Activated T-cell treated with anti-CD3 and anti-CD28 coated beads, Interleukin-2, amount 50 U/mL, for 1 hour (primary cell): ENCODE results near the gene PMP22.
"Not testable (repeated sequence)": the region's sequence is repeated elsewhere in the genome, so short reads cannot be mapped to it uniquely, and the experiment has no call there.

Experiments used
- DNase-seq: peaks from one replicate; pipeline ENCODE4 v3.0.0-alpha.2; 2020

PMP22 gene

GRCh38 chr17:15250135-15250860 lies 14.8 kb downstream of the PMP22 start:
- no peak for DNase-seq

- DNase-seq, result no peak
Measured at GRCh38 chr17:15249487-15249886, 15.6 kb downstream of the PMP22 start.

- DNase-seq, result no peak
Measured at GRCh38 chr17:15247891-15248529, 17.1 kb downstream of the PMP22 start.

- DNase-seq, result no peak
Measured at GRCh38 chr17:15245054-15245453, 20.1 kb downstream of the PMP22 start.

GRCh38 chr17:15240644-15241043 lies 24.5 kb downstream of the PMP22 start:
- DNase-seq, result no peak

GRCh38 chr17:15239491-15239890 lies 25.6 kb downstream of the PMP22 start:
- no peak for DNase-seq

- no peak for DNase-seq
Measured at GRCh38 chr17:15238676-15239422, 26.3 kb downstream of the PMP22 start.

GRCh38 chr17:15238057-15238456 lies 27.1 kb downstream of the PMP22 start:
- no peak for DNase-seq

- no peak for DNase-seq
Measured at GRCh38 chr17:15237106-15237425, 28.1 kb downstream of the PMP22 start.

- DNase-seq, result no peak
Measured at GRCh38 chr17:15236281-15237105, 28.6 kb downstream of the PMP22 start.

- no peak for DNase-seq
Measured at GRCh38 chr17:15233971-15234370, 31.2 kb downstream of the PMP22 start.

- DNase-seq, result no peak
Measured at GRCh38 chr17:15233022-15233805, 31.9 kb downstream of the PMP22 start.

GRCh38 chr17:15232517-15232915 lies 32.6 kb downstream of the PMP22 start:
- no peak for DNase-seq

GRCh38 chr17:15231851-15232516 lies 33.1 kb downstream of the PMP22 start:
- DNase-seq, result no peak

GRCh38 chr17:15230866-15231265 lies 34.3 kb downstream of the PMP22 start:
- no peak for DNase-seq

- not testable (repeated sequence) for DNase-seq
Measured at GRCh38 chr17:15221827-15222226, 43.3 kb downstream of the PMP22 start.

GRCh38 chr17:15220785-15221184 lies 44.3 kb downstream of the PMP22 start:
- DNase-seq, result no peak

- no peak for DNase-seq
Measured at GRCh38 chr17:15216481-15216880, 48.6 kb downstream of the PMP22 start.

GRCh38 chr17:15213381-15214087 lies 51.6 kb downstream of the PMP22 start:
- no peak for DNase-seq

GRCh38 chr17:15210247-15210646 lies 54.9 kb downstream of the PMP22 start:
- DNase-seq, result no peak

GRCh38 chr17:15203062-15203461 lies 62.1 kb downstream of the PMP22 start:
- not testable (repeated sequence) for DNase-seq
